GM19043 (cell line): Measurements from ENCODE around the gene CSTPP1.

Experiments
- ATAC-seq: cut with Tn5 transposase; IDR thresholded peaks from one replicate; pipeline ENCODE4 v1.9.1; 2021; ENCODE audit warnings: low read depth; ENCODE audit not compliant: unreplicated experiment

Gene CSTPP1

DNA sequence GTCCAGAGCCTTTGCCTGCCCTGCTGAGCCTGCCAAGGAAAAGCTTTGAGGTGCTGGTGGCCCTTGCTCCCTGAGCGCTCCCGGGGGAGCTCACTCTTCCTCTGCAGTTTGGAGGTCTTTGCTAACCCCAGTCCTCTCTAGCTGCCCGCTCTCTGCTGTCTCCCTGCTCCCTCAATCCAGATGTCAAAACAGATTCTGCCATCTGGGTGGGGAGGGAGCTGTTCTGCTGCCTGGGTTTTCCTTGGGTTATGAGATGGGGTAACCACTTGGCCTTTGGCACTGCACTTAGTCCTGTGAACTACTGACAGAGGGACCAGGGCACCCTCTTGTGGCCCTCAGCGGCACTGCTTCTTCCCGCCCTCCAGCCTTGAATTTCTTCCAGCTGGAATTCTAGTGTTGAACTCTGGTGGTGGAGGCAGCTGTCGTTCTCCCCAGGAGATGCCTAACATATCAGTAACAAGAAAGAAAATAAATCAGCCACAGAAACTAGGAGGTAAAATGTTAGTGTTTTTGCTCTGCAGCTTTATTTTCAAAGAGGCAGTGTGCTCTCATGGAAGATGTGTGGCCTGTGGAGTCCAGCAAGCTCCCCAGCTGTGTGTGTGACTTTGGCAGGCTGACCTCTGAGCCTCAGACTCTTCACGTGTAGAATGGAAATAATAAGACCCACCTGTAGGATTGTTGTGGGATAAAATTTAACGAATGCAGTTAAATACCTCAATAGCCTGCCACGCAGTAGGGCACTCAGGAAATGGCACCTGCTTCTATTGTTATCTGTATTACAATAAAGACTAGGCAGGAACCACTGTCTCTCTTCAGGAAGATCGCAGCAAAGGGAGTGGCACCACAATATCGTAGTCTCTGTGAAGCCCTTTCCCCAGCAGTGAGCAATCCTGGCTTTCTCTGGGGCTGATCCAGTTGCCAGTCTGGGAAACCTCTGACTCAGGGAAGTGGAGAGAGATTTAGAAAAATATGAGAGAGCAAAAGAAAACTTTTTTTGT, 216.7 kb downstream of the CSTPP1 start:
- peak; percentile 51 for ATAC-seq

GRCh38 chr11:47154616-47155570, 218.3 kb downstream of the CSTPP1 start:
- ATAC-seq, result no peak

- ATAC-seq, result no peak
Observed at GRCh38 chr11:47155879-47156278, 219.3 kb downstream of the CSTPP1 start.

DNA sequence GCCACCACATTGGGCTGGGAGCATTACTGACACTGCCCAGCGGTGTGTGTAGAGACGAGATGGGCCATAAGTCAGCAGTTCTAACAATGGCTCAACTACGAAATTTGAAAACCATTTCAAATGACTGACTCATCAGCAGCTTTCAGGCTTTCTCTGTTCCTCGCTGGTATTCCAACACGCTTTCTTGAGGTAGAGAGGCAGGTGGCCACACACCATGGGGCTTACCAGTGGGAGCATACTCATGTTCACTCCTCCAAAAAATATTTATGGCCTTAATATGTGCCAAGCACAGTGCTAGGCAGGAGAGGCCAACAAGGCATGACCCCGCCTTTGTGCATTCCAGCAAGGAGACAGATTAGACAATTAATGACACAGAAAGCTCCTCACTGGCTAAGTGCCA, 219.8 kb downstream of the CSTPP1 start:
- ATAC-seq, result no peak

GRCh38 chr11:47156951-47157350, 220.4 kb downstream of the CSTPP1 start:
- ATAC-seq, result no peak

DNA sequence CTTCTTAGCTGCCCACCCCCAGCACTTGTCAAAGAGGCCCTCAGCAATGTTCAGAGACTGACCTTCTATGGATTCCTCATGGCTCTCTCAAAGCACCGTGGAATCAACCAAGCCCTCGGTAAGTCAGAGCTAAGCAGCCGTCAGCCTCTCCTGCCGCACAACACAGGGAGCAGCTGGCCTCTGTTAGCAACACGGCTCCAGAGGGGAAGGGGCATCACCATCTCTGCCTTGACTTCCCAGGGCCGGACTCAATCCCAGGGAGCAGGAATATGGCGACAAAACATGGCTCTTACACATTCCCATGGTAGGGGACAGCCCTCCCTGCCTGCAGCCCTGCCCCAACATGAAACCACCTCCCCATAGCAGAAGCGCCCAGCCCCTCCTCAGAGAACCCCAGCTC, 221.2 kb downstream of the CSTPP1 start:
- no peak for ATAC-seq

DNA sequence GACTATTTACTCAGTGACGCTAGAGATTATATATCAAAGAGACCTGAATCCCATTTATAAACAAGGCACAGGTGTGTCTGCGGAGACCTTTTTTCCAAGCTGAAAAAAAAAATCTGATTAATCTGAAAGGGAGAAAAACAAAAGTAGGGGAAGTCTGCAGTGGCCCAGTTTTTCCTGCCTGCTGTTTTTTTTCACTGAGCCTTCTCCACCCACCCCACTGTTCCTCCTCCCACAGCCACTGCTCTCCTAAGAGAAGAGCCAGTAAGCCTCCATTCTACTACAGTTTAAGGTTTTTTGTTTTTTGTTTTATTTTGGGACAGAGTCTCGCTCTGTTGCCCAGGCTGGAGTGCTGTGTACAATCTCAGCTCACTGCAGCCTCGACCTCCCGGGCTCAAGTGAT, 221.7 kb downstream of the CSTPP1 start:
- no peak for ATAC-seq

DNA sequence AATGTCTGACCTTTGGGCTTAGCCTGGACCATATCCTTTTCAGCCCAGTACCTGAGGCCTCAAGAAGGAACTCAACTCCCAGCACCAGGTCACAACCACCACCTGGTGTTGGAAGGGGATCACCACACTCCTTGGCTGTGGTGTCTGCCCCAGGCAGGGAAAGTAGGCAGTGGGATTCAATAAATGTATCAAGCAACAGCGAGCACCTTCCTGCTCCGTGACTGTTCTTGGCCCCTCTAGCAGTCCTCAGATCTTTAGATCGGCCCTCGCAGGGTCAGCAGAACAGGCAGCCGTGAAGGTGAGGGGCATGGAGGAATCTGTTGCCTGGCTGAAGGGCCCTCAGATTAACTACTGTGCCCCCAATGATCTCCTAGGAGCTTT, 224.2 kb downstream of the CSTPP1 start:
- ATAC-seq, result no peak

DNA sequence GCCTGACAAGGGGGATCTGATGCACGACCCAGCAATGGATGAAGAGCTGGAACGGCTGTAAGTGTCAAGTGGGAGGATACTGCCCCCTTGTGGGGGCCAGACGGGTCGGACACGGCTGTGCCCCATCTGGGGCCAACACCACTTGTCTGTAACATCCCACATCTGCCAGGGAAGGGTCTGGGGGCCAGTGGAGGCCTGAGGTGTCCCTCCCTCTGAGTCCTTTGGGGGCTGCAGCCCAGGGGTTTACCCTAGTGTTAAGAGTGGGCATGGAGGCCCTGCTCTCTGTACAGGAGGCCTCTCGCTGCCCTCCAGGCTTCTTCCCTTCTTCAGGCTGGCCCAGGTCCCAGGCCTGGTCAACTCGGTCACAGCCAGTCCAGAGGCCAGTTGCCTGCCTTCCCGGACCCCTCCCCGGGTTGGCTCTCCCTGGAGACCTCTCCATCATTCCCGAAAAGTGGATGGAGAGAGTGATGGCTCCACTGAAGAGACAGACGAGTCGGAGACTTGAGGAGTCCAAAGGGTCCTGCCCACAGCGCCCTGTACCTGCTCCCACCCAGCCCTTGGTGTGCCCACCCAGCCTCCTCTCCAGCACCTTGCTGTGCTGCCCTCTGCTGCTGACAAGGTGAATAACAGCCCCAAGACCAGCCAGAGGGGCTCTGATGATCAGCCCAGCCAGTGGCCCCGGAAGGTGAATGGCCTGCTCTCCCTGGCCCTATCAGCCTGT, 224.7 kb downstream of the CSTPP1 start:
- peak; percentile 59 for ATAC-seq

- no peak for ATAC-seq
Observed at GRCh38 chr11:47161890-47162289, 225.3 kb downstream of the CSTPP1 start.

DNA sequence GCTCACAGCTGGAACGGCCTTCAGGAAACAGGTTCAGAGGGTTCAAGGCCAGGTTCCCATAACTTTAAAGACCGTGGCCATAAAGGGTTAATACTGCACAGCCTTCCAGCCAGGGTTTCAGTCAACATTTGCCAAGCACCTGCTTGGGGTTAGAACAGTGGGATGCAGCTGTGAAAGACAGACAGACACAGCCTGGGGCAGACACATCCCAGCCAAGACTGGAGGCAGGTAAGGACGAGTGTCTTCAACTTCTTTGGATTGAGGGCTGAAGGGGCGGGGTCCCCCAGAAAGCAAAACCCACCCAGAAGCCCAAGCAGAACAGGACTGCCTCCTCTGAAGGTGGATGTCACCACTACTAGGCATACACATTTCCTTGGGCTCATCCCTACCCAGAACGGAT, 225.9 kb downstream of the CSTPP1 start:
- no peak for ATAC-seq

- no peak for ATAC-seq
Observed at GRCh38 chr11:47163193-47163592, 226.6 kb downstream of the CSTPP1 start.

DNA sequence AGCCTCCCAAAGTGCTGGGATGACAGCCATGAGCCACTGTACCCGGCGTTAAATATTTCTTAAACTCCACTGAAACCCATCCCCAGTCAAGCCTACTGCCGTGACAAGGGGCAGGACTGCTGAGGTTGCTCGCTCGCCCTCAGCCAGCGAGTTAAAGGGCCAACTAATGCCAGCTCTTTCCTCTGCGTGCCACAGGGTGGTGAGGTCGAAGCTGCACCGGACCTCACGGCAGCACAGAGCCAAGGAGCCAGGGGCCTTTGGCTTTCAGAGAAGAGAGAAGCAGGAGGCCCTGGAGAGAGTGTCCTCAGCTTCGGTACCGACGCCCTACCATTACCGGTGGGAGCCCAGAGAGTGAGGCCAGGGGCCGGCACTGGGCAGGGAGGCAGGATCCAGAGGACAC, 227.3 kb downstream of the CSTPP1 start:
- no peak for ATAC-seq

DNA sequence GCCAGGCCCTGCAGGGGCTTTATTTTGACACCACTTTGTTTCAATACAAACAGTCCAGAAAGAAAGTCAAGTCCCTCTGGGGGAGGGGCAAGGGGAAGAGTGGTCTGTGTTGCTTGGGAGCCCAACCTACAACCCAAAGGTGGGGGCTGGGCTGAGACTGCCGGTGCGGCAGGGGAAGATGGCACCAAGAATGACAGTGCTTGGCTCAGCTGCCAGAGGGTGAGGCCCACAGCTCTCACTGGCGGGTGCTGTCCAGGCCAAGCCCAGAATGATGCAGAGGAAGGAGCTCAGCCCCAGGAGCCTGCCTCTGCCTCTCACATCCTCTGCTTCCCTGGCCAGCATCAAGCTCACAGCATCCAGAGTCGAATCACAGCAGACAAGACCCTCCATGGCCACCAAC, 227.8 kb downstream of the CSTPP1 start:
- no peak for ATAC-seq

DNA sequence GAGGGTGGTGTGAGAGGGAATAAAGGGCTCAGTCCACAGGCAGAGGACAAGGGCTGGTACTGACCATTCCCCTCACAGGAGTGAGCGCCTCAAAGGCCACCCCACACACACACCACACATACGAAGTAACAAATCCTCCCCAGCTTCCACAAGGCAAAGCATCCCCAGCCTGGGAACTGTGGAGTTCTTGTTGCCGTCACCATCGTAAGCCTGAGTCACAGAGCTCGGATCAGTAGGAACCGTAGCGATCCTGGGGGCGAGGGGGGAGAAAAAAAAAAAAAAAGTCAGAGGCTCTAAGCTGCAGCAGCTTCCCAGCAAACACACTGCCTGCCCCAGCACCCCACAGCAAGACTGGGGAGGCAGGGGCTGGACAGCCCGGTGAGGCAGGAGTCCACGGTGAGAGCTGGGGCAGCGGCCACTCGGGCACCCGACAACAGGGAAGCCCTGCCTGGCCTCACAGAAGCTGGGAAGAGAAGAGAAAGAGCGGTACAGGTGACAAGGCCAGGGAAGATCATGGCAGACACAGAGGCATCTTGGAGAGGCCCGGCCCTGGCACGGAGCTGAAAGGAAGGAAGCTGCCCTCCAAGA, 228.8 kb downstream of the CSTPP1 start:
- ATAC-seq, result no peak

DNA sequence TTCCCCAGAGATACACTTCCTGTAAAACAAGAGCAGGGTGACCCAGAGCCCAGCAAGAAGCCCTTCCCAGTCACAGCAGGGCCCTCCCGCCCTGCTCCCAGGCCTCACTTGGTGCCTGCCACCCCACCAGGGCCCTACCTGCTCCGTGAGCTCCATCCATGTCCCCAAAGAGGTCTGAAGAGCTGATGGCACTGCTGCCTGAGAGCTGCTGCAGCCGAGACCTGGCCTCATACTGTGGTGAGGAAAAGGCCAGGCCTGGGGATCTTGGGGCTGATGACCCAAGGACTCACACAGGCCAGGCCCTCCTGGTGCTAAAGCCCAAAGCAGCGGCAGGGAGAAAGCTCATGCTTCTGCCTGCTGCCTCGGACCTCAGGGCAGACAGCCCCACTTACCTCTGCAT, 229.8 kb downstream of the CSTPP1 start:
- ATAC-seq, result no peak

DNA sequence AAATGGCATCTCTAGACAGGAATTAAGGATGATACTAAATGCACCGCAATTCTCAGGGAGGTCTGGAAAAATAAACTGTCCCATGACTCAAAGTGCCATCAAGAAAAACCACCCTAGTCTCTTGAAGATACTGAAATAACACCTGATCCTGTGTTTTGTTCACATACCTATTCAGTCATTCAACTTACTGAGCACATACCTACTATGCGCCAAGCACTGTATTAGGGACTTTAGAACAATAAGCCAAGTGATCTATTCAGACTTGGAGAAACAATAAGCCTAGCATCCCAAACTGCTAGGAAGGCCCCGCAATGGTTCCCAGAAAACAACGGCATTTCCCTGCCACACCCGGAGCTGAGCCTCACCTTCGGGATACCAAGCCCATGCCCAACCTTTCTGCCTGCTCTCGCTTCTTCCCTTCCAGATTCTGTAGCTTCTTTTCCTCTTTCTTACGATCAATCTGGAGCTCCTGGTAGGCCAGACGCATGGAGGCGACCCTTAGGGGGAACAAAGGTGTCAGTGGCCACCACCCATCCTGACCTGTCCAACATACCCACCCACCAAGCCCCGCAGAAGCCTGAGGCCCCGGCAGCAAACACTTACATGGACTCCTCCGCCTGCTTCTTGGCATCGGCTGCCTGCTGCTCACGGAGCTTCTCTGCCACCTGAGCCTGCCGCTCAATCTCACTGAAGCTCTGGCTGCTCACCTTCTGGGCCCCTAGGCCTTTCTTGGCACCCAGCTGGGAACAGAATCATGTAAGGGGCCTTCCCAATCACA, 234.7 kb downstream of the CSTPP1 start:
- no peak for ATAC-seq

DNA sequence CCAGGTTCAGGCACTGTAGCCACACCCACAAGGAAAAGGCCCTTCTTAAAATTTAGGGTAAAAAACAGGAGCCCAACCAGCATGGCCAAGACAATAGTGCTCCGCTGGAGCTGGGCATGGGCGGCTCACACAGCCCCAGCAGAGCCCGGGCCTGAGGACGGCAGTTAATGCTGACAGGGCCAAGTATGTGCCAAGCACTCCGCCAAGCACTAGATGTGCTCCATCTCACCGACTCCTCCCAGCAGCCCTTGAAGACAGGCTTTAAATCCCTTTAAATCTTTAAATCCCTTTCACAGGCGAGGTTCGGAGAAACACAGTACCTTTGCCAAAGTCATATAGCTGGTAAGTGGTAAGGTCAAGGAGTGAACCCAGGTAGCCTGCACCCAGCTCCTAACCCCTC, 235.3 kb downstream of the CSTPP1 start:
- no peak for ATAC-seq

- no peak for ATAC-seq
Observed at GRCh38 chr11:47172740-47173336, 236.3 kb downstream of the CSTPP1 start.
